ENCODE data around the gene SP140L. TPM values are rescaled to one million over a fixed set of nuclear protein-coding genes. Genes with fewer than 3 reads are reported as not detected.

SP140L gene
- total and polyA plus RNA-seq, 4 experiments from 2014 or later: 24.1 to 102 (median 67.9) TPM

DNA sequence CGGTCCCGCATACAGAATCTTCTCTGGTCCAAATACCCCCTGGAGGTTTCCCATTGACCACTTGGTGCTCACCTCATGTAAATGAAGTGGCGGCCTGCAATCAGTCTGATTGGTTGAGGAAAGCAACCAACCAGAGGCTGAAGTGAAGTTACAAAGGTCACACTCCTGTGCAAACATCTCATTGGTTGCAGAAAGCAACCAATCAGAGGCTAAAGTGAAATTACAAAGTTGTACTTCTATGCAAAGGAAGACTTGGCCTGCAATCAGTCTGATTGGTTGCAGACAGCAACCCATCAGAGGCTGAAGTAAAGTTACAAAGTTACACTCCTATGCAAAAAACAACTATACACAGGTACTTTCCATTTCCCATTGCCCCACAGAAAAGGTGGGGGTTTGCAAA is 86.5 kb downstream of the SP140L start:
- peaks cover 10 to 33% of the 10 kb centered on the region in 2 donors for H3K36me3 Mint-ChIP-seq
- ChIA-PET POLR2A (ENCODE audit: partially characterized antibody) (interaction anchor here (1.2 kb wide), 1 partner anchor 8 kb away, joined by 5 read pairs; no protein-coding TSS in a partner anchor), CTCF (ENCODE audit: partially characterized antibody) (no interaction called here)
- H3K27ac ChIP-seq (ENCODE audit: low read depth, low read length): no peak overlapping the region
- intact Hi-C loops (cut with micrococcal nuclease): loop anchor here (5.0 to 10.0 kb wide), 2 partner anchors 301 to 346 kb away; partner anchors contain the start of genes CAB39 and SLC16A14
- peaks cover 66% of the 10 kb centered on the region for H3K4me1 ChIP-seq (ENCODE audit: insufficient read depth, low read length)
- H3K9me3 ChIP-seq (ENCODE audit: control insufficient read depth in 1 of 2, low read length in 2 of 2): no peaks in the 10 kb centered on the region
- H3K4me3 ChIP-seq (ENCODE audit: low read length in 2 of 2): no peak overlapping the region
- no peaks in the 10 kb centered on the region for H3K27me3 Mint-ChIP-seq
- no peaks in the 10 kb centered on the region for H3K36me3 ChIP-seq (ENCODE audit: insufficient read depth, low read length)
- peak overlapping the region; percentile 69 to 100 (median 98) for H3K27ac Mint-ChIP-seq
- no peak for DNase-seq
- no peaks in the 10 kb centered on the region for H3K27me3 ChIP-seq (ENCODE audit: insufficient read depth, low read length)
- H3K4me1 Mint-ChIP-seq: peaks cover 39 to 90% (median 60%) of the 10 kb centered on the region in 4 donors
- H3K9me3 Mint-ChIP-seq: no peaks in the 10 kb centered on the region
- H3K4me3 Mint-ChIP-seq: peak overlapping the region; percentile 43 to 100 (median 100)

DNA sequence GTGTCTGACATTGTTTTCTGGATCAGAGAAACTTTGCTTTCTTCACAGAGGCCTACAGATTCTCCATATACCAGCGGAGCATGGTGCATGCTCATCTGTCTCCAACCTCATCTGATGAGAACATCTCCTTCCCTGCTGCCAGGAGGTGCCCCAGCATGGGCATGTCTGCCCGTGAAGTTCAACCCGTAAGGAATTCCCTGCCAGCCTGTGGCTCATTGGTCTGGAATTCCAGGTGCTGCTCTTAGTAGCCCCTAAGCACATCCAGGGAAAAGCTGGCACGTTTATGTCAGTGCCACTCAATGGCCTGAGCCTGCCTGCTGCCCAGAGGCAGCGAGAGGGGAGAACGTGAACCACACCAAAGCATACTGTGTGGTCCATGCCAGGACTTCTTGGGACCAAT is 87.3 kb downstream of the SP140L start:
- POLR2A ChIA-PET (ENCODE audit: partially characterized antibody): interaction anchor here (0.9 to 4.9 kb wide), 4 partner anchors 28 to 189 kb away, joined by 5 to 23 read pairs (median 12); partner anchors contain the start of genes SP140 and SP140L
- H3K4me1 Mint-ChIP-seq: peaks cover 41 to 90% (median 61%) of the 10 kb centered on the region in 4 donors

DNA sequence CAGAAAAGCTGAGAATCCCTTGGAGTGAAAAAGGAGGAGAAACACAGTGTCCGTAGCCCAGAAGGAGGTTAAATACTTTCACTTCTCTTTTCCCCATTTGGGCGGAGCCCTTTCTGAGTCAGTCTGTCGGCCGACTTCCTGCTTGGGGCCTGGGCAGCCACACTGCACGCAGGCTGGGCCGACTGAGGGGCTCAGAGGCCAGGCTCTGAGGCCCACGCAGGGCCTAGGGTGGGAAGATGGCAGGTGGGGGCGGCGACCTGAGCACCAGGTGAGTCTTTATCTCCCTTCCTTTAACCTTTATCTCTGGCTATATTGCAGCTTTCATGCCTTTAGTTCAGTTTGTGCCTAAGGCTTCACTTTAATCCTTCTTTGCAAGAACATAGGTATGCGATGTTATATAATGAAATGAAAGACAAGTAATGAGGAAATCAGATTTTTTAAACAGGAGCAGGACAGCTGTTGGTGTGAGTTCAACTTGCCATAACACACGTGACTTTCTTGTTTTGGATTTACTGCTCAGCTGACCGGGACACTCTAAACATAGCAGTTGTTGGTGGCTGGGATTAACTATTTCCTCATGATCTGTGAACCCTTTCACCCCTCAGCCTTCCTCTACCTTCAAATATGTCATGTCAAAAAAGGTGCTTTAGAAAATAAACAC is 89.2 kb downstream of the SP140L start, which contains the start of gene SP100:
SP100 (plus strand) TSS at position 141 of the 661 bp plus-strand sequence; CDS start at position 237, 96 bp downstream.
- DNase-seq: peak; percentile 78 to 87 (median 81)
- peak within 1 kb of the TSS; percentile 94 for H3K4me3 ChIP-seq (ENCODE audit: low read length in 2 of 2)
- peaks cover 72% of the 10 kb centered on the region for H3K4me1 ChIP-seq (ENCODE audit: insufficient read depth, low read length)
- H3K9me3 ChIP-seq (ENCODE audit: control insufficient read depth in 1 of 2, low read length in 2 of 2): no peaks in the 10 kb centered on the region
- H3K36me3 Mint-ChIP-seq: peaks cover 26 to 52% of the 10 kb centered on the region in 2 donors
- H3K9me3 Mint-ChIP-seq: no peaks in the 10 kb centered on the region
- H3K27ac Mint-ChIP-seq: peak within 1 kb of the TSS; percentile 98 to 100 (median 99)
- H3K4me3 Mint-ChIP-seq: peak within 1 kb of the TSS; percentile 86 to 100 (median 94)
- peaks cover 49 to 90% (median 70%) of the 10 kb centered on the region in 4 donors for H3K4me1 Mint-ChIP-seq
- peak within 1 kb of the TSS; percentile 92 for H3K27ac ChIP-seq (ENCODE audit: low read depth, low read length)
- POLR2A ChIA-PET (ENCODE audit: partially characterized antibody): interaction anchor here (0.8 to 4.9 kb wide), 15 partner anchors 12 to 305 kb away, joined by 3 to 23 read pairs (median 6); partner anchors contain the start of genes SP110, SP140 and SP140L
- no peaks in the 10 kb centered on the region for H3K27me3 ChIP-seq (ENCODE audit: insufficient read depth, low read length)
- intact Hi-C loops (cut with micrococcal nuclease): loop anchor here (2.0 to 10.0 kb wide), 5 partner anchors 25 to 381 kb away; partner anchors contain the start of genes CAB39 and SP140
- CTCF ChIA-PET (ENCODE audit: partially characterized antibody): interaction anchor here (2.2 kb wide), 1 partner anchor 214 kb away, joined by 6 read pairs; no protein-coding TSS in a partner anchor
- no peaks in the 10 kb centered on the region for H3K36me3 ChIP-seq (ENCODE audit: insufficient read depth, low read length)
- no peaks in the 10 kb centered on the region for H3K27me3 Mint-ChIP-seq

More for the DNA sequence above, 87.3 kb downstream of the SP140L start:
- CTCF ChIA-PET (ENCODE audit: partially characterized antibody): no interaction called here
- Histone ChIP-seq H3K9me3 (ENCODE audit: control insufficient read depth in 1 of 2, low read length in 2 of 2) (no peaks in the 10 kb centered on the region), H3K27ac (ENCODE audit: low read depth, low read length) (peak overlapping the region; percentile 16), H3K36me3 (ENCODE audit: insufficient read depth, low read length) (no peaks in the 10 kb centered on the region), H3K4me1 (ENCODE audit: insufficient read depth, low read length) (peaks cover 70% of the 10 kb centered on the region), H3K4me3 (ENCODE audit: low read length in 2 of 2) (no peak overlapping the region), H3K27me3 (ENCODE audit: insufficient read depth, low read length) (no peaks in the 10 kb centered on the region)
- DNase-seq: no peak
- H3K9me3 Mint-ChIP-seq: no peaks in the 10 kb centered on the region
- H3K27ac Mint-ChIP-seq: peak overlapping the region; percentile 69 to 100 (median 99)
- H3K27me3 Mint-ChIP-seq: no peaks in the 10 kb centered on the region
- intact Hi-C loops (cut with micrococcal nuclease): loop anchor here (5.0 to 10.0 kb wide), 2 partner anchors 300 to 347 kb away; partner anchors contain the start of genes CAB39 and SLC16A14
- H3K36me3 Mint-ChIP-seq: peaks cover 18 to 39% of the 10 kb centered on the region in 2 donors
- peak overlapping the region; percentile 49 to 100 (median 92) for H3K4me3 Mint-ChIP-seq

DNA sequence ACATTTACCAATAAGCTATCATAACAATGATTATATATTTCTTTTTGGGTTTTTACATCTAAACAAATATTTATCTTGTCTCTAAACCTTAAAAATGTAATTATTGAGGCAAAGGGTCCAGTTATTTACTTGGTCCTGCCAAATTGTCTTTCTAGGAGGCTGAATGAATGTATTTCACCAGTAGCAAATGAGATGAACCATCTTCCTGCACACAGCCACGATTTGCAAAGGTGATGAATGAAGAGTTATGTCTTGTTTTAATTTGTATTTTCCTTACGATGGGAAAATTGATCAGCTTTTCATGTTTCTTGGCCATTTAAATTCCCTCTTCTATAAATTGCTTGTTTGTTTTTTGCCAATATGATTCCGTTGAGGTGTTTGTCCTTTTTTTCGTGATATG is 90.4 kb downstream of the SP140L start:
- H3K4me1 ChIP-seq (ENCODE audit: insufficient read depth, low read length): peaks cover 77% of the 10 kb centered on the region

DNA sequence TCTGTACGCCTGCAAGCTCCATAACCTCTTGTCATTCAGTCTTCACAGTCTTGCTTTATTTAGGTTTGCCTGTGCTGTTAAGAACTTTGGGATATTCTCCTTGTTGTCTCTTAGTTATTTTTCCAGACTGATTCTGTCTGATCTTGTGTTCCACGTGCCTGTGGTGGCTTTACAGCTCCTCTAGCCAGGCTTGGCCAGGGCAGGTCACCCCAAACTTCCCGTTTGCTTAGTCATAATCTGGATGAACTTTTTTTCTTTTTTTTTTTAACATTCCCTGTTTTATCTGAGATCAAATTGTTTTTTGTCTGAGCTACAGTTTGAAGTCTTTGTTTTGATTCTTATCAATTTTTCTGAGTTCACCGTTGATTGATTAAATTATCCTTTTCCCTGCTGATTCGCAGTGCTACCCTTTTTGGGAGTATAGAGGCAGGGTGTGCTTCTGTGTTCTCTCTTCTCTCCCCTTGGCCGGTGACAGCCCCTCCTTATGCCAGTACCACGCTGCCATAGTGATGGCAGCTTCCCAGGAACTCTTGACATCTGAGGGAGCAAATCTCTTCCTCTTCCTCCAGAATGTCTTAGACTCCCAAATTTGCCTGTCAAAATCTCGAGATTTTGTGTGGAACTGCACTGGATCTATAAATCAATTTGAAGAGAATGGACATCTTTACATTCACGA is 91.5 kb downstream of the SP140L start:
- H3K4me3 Mint-ChIP-seq: peak overlapping the region; percentile 86 to 100 (median 94)
- H3K27me3 Mint-ChIP-seq: no peaks in the 10 kb centered on the region
- Histone ChIP-seq H3K36me3 (ENCODE audit: insufficient read depth, low read length) (no peaks in the 10 kb centered on the region), H3K27ac (ENCODE audit: low read depth, low read length) (peak overlapping the region; percentile 49), H3K27me3 (ENCODE audit: insufficient read depth, low read length) (no peaks in the 10 kb centered on the region), H3K4me3 (ENCODE audit: low read length in 2 of 2) (peak overlapping the region; percentile 18 to 56), H3K4me1 (ENCODE audit: insufficient read depth, low read length) (peaks cover 76% of the 10 kb centered on the region), H3K9me3 (ENCODE audit: control insufficient read depth in 1 of 2, low read length in 2 of 2) (no peaks in the 10 kb centered on the region)
- peaks cover 40 to 56% of the 10 kb centered on the region in 2 donors for H3K36me3 Mint-ChIP-seq
- ChIA-PET POLR2A (ENCODE audit: partially characterized antibody) (interaction anchor here (1.0 to 4.9 kb wide), 9 partner anchors 10 to 199 kb away, joined by 3 to 23 read pairs (median 9); partner anchors contain the start of genes SP110 and SP140L), CTCF (ENCODE audit: partially characterized antibody) (interaction anchor here (1.1 to 2.2 kb wide), 4 partner anchors 17 to 216 kb away, joined by 3 to 6 read pairs (median 4); no protein-coding TSS in a partner anchor)
- intact Hi-C loops (cut with micrococcal nuclease): loop anchor here (5.0 to 10.0 kb wide), 4 partner anchors 39 to 379 kb away; partner anchors contain the start of genes CAB39 and SP140
- no peaks in the 10 kb centered on the region for H3K9me3 Mint-ChIP-seq
- DNase-seq: no peak
- H3K4me1 Mint-ChIP-seq: peaks cover 59 to 93% (median 74%) of the 10 kb centered on the region in 4 donors
- H3K27ac Mint-ChIP-seq: peak overlapping the region; percentile 54 to 92 (median 84)

More for the DNA sequence above, 90.4 kb downstream of the SP140L start:
- H3K27ac ChIP-seq (ENCODE audit: low read depth, low read length): peak overlapping the region; percentile 49
- H3K4me3 ChIP-seq (ENCODE audit: low read length in 2 of 2): peak overlapping the region; percentile 56 to 63
- H3K36me3 ChIP-seq (ENCODE audit: insufficient read depth, low read length): no peaks in the 10 kb centered on the region
- Mint-ChIP-seq H3K27ac (peak overlapping the region; percentile 19 to 90 (median 81)), H3K4me1 (peaks cover 55 to 93% (median 73%) of the 10 kb centered on the region in 4 donors), H3K4me3 (peak overlapping the region; percentile 86 to 100 (median 94)), H3K9me3 (no peaks in the 10 kb centered on the region), H3K36me3 (peaks cover 36 to 52% of the 10 kb centered on the region in 2 donors), H3K27me3 (no peaks in the 10 kb centered on the region)
- ChIA-PET CTCF (ENCODE audit: partially characterized antibody) (interaction anchor here (0.6 to 2.2 kb wide), 4 partner anchors 18 to 257 kb away, joined by 3 to 6 read pairs (median 4); no protein-coding TSS in a partner anchor), POLR2A (ENCODE audit: partially characterized antibody) (interaction anchor here (1.0 to 4.9 kb wide), 11 partner anchors 9 to 198 kb away, joined by 3 to 23 read pairs (median 9); partner anchors contain the start of genes SP110, SP140 and SP140L)
- H3K9me3 ChIP-seq (ENCODE audit: control insufficient read depth in 1 of 2, low read length in 2 of 2): no peaks in the 10 kb centered on the region
- no peak for DNase-seq
- no peaks in the 10 kb centered on the region for H3K27me3 ChIP-seq (ENCODE audit: insufficient read depth, low read length)
- intact Hi-C loops (cut with micrococcal nuclease): loop anchor here (2.0 to 10.0 kb wide), 5 partner anchors 23 to 380 kb away; partner anchors contain the start of genes CAB39 and SP140

DNA sequence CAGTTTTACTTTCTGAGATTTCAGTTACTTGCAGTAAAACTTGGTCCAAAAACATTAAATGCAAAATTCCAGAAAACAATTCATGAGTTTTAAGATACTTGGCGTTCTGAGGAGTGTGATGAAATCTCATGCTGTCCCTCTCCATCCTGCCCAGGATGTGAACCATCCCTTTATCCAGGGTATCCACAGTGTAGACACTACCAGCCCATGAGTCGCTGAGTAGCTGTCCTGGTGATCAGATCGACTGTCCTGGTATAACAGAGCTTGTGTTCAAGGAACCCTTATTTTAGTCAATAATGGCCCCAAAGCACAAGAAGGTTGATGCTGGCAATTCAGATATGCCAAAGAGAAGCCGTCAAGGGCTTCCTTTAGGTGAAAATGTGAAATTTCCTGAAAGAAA is 92.2 kb downstream of the SP140L start:
- Histone ChIP-seq H3K36me3 (ENCODE audit: insufficient read depth, low read length) (no peaks in the 10 kb centered on the region), H3K4me3 (ENCODE audit: low read length in 2 of 2) (peak overlapping the region in 1 of 2 donors; percentile 11), H3K27me3 (ENCODE audit: insufficient read depth, low read length) (no peaks in the 10 kb centered on the region), H3K27ac (ENCODE audit: low read depth, low read length) (no peak overlapping the region), H3K9me3 (ENCODE audit: control insufficient read depth in 1 of 2, low read length in 2 of 2) (no peaks in the 10 kb centered on the region), H3K4me1 (ENCODE audit: insufficient read depth, low read length) (peaks cover 76% of the 10 kb centered on the region)
- H3K36me3 Mint-ChIP-seq: peaks cover 47 to 61% of the 10 kb centered on the region in 2 donors
- no peak for DNase-seq
- POLR2A ChIA-PET (ENCODE audit: partially characterized antibody): interaction anchor here (2.3 kb wide), 1 partner anchor 37 kb away, joined by 5 read pairs; no protein-coding TSS in a partner anchor
- H3K9me3 Mint-ChIP-seq: no peaks in the 10 kb centered on the region
- CTCF ChIA-PET (ENCODE audit: partially characterized antibody): no interaction called here
- intact Hi-C loops (cut with micrococcal nuclease): loop anchor here (5.0 to 10.0 kb wide), 4 partner anchors 38 to 378 kb away; partner anchors contain the start of genes CAB39 and SP140
- peak overlapping the region; percentile 86 to 100 (median 94) for H3K4me3 Mint-ChIP-seq
- peaks cover 62 to 93% (median 74%) of the 10 kb centered on the region in 4 donors for H3K4me1 Mint-ChIP-seq
- peak overlapping the region in 6 of 7 donors; percentile 19 to 86 (median 71) for H3K27ac Mint-ChIP-seq
- H3K27me3 Mint-ChIP-seq: no peaks in the 10 kb centered on the region
